GM18505 (cell line): Measurements from ENCODE around the gene FGB.

ENCODE experiments used
- ATAC-seq: cut with Tn5 transposase; IDR thresholded peaks from one replicate; pipeline ENCODE4 v1.9.1; 2021; ENCODE audit not compliant: unreplicated experiment
- POLR2A ChIP-seq: IDR thresholded peaks from 4 replicates; pipeline ENCODE4 v1.6.1; 2011; ENCODE audit warnings: borderline replicate concordance; ENCODE audit not compliant: insufficient read depth, insufficient read length; ENCODE audit errors: extremely low read depth

FGB gene

GRCh38 chr4:154574311-154574710 lies 11.5 kb downstream of the FGB start:
- ATAC-seq, result no peak
- TF ChIP-seq POLR2A, result no peak

GRCh38 chr4:154577324-154577723 lies 14.5 kb downstream of the FGB start:
- no peak for ATAC-seq
- TF ChIP-seq POLR2A, result no peak

GRCh38 chr4:154578919-154579318 lies 16.1 kb downstream of the FGB start:
- no peak for ATAC-seq
- TF ChIP-seq POLR2A, result no peak

- ATAC-seq, result no peak
- no peak for TF ChIP-seq POLR2A
Measured at GRCh38 chr4:154579927-154580326, 17.1 kb downstream of the FGB start.

DNA sequence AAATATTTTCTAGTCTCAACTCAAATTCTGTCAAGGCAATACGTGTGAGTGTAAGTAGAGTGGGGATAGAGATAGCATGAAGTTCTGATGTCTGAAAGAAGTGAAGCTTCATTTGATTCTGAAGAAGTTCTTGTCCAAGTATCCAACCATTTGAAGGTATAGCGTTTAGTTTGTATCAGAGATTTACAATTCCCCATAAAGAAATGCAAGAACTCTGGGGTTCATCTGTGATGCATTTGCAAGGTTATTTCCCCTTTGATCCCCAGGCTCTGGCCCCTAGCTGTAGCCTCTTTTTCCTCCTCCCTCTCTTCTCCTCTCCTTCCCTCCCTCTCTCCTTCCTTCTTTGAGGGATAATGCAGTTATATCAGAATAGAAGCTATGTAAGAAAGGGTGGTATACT lies 19.9 kb downstream of the FGB start:
- no peak for ATAC-seq
- TF ChIP-seq POLR2A, result no peak

GRCh38 chr4:154583230-154583629 lies 20.4 kb downstream of the FGB start:
- TF ChIP-seq POLR2A, result no peak
- no peak for ATAC-seq

DNA sequence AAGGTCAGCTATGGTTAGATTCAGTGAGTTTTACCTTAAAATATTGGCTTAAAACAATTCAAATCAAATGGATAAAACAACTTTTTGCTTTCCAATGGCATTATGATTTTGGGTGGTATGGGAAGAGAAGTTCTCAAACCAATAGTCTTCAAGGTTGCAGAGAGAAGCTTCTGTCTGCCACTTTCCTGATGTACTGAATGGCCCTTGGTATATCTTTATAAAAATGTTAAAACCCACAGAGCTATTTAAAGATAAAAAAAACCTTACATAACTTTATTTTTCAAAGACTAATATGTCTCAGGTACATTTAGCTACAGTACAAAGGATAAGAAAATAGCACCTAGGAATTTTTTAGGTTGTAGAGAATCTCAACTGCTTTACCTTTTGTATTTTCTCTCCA lies 20.9 kb downstream of the FGB start:
- ATAC-seq, result no peak
- TF ChIP-seq POLR2A, result no peak

GRCh38 chr4:154584259-154584658 lies 21.4 kb downstream of the FGB start:
- TF ChIP-seq POLR2A, result no peak
- no peak for ATAC-seq

- no peak for ATAC-seq
- no peak for TF ChIP-seq POLR2A
Measured at GRCh38 chr4:154585369-154586018, 22.7 kb downstream of the FGB start.

DNA sequence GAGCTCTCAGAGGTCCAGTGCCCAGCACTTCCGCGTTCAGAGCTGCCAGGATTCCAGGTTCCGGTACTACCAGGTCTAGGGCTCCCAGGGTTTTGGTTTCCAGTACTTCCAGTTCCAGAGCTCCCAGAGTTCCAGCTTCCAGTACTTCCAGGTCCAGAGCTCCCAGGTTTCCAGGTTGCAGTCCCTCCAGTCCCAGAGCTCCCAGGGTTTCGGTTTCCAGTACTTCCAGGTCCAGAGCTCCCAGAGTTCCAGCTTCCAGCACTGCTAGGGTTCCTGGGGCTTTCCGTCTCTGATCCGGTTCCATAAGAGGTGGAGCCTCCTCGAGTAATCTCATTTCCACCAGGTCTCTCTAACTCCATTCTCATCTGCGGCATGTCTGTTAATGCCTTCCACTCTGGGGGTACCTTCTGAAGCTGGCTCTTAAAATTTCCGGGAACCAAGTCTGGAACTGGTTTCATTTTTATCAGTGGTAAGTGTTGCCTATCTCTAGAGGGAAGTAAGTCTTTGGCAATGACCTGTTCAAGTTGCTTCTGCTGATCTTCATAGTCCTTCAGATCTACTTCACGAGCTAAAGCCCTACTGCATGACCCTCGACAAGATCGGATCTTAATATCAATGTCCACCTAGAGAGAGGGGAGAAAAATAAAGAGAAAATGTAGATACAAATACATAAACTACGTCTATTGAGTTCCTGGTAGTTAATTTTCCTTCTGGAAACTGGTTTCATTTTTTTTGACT lies 23.7 kb downstream of the FGB start:
- ATAC-seq, result no peak
- TF ChIP-seq POLR2A, result no peak

DNA sequence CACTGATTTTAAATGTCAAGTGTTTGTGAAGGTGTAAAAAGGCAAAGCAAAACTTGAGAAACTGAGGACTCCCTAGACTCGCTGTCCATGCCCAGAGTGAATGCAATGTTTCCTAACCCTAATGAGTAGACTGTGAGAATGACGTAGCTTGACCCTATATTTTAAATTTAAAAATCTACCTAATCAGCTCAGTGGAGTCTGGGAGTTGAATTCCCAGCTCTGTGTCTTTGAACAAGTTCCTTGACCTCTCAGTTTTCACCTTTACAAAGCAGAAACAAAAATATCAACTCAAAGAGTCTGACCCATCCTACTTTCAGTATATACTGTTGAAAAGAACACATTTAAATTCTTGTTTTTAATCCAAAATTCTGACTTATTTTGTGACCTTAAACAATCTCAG lies 25.4 kb downstream of the FGB start:
- TF ChIP-seq POLR2A, result no peak
- ATAC-seq, result no peak

GRCh38 chr4:154589296-154590197 lies 26.7 kb downstream of the FGB start:
- TF ChIP-seq POLR2A, result no peak
- ATAC-seq, result no peak

GRCh38 chr4:154590329-154591006 lies 27.7 kb downstream of the FGB start, which contains the start of gene FGA:
Gene FGA (minus strand): TSS chr4:154590742. CDS start chr4:154590687, 55 bp downstream.
- TF ChIP-seq POLR2A, result no peak
- no peak for ATAC-seq
